HG03378 (cell line): ENCODE measurements around the gene PDPN.

Source experiments
- ATAC-seq: cut with Tn5 transposase; IDR thresholded peaks from one replicate; pipeline ENCODE4 v1.9.1; 2021; ENCODE audit warnings: mild to moderate bottlenecking, moderate library complexity; ENCODE audit not compliant: unreplicated experiment

PDPN gene

DNA sequence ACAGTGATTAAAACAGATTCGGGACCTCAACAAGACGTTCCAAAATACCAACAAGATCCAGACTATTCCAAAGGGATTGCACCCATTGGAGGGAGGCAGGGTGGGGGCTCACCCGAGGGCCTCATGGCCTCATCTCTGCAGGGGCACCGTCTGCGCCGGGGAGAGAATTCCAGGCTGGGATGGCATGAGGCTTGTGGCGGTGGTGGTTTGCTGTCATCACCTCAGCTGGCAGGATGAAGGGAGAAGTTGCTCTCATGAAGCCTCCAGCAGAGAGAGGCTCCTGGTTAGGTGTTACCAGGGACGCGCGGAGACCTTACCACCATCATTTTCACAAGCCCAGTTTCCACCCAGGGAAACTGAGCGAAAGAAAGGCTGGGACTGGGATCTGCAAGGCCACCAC is 6.7 kb upstream of the PDPN start:
- ATAC-seq: no peak

DNA sequence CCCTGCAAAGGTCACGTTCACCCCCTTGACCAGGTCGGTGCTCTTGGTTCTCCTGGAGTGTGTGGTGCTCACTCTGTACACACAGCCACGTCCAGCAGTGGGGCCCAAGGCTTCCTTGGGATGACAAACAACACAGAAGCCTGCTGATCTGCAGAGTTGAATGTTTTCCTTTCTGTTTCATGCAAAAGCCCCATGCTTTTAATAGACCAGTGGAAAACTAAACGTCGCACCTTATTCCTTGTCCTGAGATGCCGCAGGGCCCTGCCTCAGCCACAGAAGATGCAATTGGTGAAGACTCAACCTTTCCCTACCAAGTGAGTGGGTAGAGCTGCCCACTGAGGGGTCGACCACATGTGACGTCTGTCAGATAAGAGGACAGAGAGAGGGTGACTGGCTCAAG is 5.8 kb upstream of the PDPN start:
- ATAC-seq: no peak

GRCh38 chr1:13581446-13581845 is 2.2 kb upstream of the PDPN start:
- no peak for ATAC-seq

DNA sequence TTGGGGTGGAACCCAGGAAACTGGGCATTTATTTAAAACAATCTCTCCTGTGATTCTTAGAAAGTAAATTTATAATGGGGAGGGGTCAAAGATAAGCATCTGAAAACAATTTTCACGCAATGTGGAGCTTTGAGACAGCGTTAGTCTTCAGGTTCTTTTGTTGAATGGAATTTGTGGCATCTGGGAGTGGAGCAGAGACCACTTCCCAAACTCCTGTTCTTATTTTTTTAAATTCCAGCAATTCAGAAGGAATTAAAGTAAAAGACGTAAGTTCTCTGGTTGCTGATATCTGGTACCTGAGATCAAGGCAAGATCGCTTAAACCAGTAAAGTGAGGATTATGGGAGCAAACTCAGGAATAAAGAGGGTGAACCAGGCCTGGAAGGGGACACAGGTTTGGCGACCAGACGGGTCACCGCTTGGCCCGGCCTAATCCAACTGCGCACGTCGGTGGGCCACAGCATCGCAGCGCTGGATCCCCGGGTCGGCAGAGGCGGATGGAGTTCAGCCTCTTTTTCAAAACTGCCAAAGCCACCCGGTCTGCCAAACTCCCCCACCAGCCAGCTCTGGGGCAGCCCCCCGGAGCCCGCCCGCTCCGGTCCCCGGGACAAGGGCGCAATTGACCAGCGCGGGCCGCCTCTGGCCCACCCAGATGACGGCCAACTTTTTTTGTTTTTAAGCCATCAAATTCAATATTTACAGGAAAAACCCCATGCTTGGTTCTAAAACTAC is 754 bp upstream of the PDPN start:
- ATAC-seq: no peak

DNA sequence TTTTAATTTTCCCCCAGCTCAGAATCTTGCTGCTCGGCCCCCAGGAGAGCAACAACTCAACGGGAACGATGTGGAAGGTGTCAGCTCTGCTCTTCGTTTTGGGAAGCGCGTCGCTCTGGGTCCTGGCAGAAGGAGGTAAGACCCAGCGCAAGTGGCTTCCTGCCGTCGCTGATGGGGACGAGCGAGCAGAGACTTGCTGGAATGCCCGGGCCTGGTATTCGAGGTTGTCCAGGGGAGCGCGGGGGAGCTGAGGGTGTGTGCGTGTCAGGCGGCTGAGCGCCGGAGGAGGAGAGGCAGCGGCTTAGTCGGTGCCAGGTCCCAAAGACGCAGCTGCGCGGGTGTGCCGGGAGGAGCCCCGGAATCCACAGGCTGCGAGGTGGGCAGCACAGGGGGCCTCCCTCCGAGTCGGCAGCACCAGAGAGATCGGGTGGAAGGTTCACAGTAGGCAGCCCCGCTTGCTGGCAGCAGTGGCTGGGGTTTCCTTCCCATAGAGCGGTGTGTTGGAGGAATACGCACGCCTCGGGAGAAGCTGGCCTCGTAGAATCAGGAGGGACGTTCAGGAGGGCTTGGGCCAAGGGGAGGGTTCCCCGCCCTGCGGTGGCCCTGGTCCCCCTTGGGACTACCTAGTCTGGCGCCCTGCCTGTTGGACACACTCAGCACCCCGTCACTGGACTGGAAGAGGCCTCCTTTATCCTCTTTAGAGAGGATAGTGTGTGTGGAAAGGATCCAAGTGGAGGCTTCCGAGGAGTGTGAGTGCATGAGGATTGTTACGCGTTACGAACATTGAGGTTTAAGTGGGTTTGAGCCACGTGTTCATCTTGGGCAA is 547 bp downstream of the PDPN start:
- no peak for ATAC-seq

DNA sequence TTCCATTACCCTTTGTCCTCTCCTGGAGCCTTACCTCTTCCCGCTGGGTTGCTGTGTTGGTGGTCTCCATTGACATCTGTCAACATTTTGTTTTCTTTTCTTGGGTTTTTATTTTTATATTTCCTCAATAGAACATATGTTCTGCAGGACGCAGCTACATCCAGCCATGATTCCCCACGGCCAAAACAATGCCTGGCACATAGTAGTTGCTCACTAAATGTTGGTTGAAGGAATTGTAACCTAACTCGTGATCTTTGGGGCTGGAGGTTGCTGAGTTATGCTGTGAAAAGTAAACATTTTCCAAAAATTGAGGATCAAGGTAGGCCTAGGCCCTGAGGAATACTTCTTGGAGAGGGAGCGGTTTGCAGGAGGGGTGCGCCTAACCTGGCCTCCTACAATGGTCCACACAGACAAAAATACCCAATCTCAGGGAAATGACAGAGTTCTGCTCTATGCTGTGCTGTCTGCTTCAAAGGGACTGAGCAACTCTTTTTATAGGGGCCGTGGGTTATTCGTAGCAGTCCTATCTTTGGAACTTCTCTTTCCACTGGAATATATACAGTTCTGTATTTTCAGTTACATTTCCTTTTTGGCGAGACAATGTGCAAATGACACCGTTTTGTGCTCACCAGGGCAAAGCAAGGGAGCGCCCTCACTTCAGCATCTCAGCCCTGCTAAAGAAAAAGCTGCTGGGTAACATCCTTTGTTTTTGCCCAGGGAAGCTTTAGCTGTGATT is 1.4 kb downstream of the PDPN start:
- no peak for ATAC-seq

GRCh38 chr1:13585612-13585991 is 2.0 kb downstream of the PDPN start:
- ATAC-seq: no peak

DNA sequence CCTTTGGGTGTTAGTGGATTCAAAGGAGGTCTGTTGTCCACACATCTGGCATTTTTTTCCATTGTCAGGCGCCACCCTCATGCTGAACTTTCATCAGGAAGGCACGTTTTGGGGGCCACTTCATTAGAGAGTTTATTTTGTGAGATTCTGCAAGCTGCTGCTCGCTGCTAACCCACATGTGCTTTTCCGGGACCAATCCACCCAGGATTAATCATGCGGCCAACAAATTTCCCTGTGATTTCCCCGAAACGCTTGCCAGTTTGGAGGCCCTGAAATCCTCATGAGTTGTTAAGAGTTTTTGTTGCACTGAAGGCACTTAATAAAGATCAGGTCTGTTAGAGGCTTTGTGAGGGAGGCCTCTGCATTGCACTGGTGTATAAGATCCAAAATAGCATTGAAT is 2.4 kb downstream of the PDPN start:
- no peak for ATAC-seq

GRCh38 chr1:13587256-13588030 is 3.8 kb downstream of the PDPN start:
- no peak for ATAC-seq

- no peak for ATAC-seq
Observed at GRCh38 chr1:13588946-13589796, 5.5 kb downstream of the PDPN start.

DNA sequence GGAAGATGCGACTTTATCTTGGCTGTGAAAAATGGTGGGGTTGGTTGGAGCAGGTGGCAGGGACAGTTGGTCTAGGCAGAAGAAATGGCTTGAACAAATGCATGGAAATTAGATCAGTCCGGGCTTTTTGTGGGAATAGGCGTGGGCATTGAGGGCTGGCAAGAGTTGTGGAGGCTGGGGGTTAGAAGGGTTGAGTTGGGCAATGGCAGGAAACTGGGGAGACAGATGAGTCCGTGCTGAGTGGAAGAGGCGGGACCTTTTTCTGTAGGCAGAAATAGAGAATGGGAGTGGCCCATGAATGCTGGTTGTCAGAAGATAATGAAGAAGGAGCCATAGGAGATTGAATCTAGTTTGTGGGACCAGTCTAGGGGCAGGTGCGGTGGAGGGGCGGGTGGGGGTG is 6.9 kb downstream of the PDPN start:
- ATAC-seq: no peak

GRCh38 chr1:13593511-13594131 is 10.0 kb downstream of the PDPN start:
- ATAC-seq: no peak

DNA sequence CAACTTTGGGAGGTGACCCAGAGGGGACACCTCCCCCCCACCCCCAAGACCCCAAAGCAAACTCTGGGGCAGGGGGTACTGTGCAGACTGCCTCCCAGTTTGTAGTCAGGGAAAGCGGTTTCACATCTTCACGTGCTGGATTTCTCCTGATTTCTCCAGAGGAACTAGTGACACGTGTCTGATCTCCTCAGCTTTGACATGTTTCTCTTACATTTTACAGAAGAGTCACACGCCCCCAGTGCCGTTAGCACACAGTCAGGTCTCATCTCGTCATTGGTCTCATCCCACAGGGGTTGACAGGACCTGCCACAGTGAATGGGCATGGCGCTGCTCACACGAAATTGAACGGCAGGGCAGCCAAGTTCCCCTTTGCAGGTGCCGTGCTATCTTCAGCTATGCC is 11.8 kb downstream of the PDPN start:
- ATAC-seq: no peak

DNA sequence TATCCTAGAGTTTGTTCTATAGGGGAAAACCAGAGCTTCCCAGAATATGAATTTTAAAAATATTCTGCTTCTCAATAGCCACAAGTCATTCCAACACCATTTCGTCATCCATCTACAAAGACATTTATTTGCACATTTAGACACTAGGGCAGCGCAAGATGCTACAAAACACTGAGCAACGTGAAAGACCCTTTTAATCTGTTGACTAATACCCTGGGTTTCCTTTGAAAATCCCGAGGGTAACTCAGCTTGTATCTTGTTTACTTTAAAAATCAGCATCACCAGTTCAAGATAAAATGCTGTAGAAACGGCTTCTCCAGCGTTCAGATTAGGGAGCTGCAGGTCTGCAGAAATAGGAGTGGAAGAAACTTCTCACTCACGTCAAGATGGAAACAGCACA is 13.5 kb downstream of the PDPN start:
- no peak for ATAC-seq

DNA sequence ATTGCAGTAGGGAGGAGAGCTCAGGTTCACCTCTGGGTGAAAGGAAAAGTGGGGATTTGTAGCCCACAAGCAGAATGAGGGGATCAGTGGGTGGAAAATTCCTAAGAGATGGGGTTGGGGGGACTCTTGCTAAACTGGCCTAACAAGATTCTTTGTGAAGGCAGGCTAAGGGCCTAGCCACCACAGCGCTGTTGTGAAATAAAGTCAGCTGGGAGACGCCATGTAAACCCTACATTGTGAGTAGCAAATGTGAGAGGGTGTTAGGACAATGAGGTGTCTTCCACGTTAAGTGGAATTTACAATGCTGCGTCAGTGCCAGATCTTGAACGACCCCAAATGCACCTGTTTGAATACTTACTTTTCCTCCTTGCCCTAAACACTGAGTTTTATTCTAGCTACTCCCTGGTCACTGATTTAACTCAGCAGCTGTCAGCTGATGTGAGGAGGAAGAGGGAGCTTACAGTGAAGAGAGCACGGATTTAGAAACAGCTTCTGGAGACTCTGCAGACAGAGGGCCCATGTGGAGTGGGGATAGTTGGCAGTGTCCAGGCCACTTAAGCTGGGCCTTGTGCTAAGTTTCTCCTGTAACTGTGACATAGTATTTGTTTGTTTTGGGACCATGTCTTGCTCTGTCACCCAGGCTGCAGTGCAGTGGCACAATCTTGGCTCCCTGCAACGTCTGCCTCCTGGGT is 17.3 kb downstream of the PDPN start:
- no peak for ATAC-seq

DNA sequence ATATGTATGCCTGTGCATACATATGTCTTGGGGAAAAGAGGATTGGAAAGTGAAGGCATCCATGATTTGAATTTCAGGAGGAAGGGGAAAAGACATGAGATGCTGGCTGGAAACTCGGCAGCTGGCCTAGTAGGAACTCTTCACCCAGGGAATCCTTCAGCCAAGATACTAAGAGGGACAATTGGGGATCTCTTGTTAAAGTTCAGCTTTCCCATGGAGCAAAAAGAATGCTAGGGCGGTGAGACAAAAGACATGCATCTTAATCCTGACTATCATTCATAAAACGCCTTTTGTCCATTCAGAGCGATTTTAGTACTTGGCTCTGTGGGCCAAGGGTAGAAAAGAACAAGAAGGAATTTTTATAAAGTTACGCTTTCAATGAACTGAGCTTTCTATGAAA is 20.5 kb downstream of the PDPN start:
- ATAC-seq: no peak

GRCh38 chr1:13604721-13605120 is 21.1 kb downstream of the PDPN start:
- ATAC-seq: no peak

GRCh38 chr1:13605159-13605558 is 21.5 kb downstream of the PDPN start:
- no peak for ATAC-seq

GRCh38 chr1:13607002-13607401 is 23.4 kb downstream of the PDPN start:
- no peak for ATAC-seq
